OCI-LY3 (cell line): Measurements from ENCODE around the gene MED15.

ENCODE experiments used
- H2AFZ ChIP-seq: fragments of 200-600, 300-600 bp; shearing (Covaris generic); 2 replicates; pipeline ENCODE4 v1.6.0; 2014; ENCODE audit warnings: antibody characterized with exemption, low read depth, low read length
- H3K27ac ChIP-seq: fragments of 200-600, 300-600 bp; sonication (generic); 2 replicates; pipeline ENCODE4 v1.5.1; 2014; ENCODE audit warnings: mild to moderate bottlenecking, low read length, moderate library complexity, mixed read lengths
- H3K27me3 ChIP-seq: fragments of 200-600, 300-600 bp; sonication (generic); 2 replicates; pipeline ENCODE4 v1.6.1; 2014; ENCODE audit warnings: low read depth, low read length, mixed read lengths
- H3K36me3 ChIP-seq: fragments of 200-600, 300-600 bp; sonication (generic); replicated peaks from 2 replicates; pipeline ENCODE3; 2014; ENCODE audit warnings: low read depth, low read length, mixed read lengths
- H3K4me1 ChIP-seq: fragments of 300-600, 200-600 bp; sonication (generic); 2 replicates; pipeline ENCODE4 v1.6.1; 2014; ENCODE audit warnings: low read length, mixed read lengths
- H3K4me2 ChIP-seq: fragments of 200-600, 300-600 bp; sonication (generic); 2 replicates; pipeline ENCODE4 v1.6.1; 2014; ENCODE audit warnings: low read length, mixed read lengths
- H3K4me3 ChIP-seq: fragments of 300-600, 200-600 bp; sonication (generic); 2 replicates; pipeline ENCODE4 v1.5.1; 2014; ENCODE audit warnings: antibody characterized with exemption, mild to moderate bottlenecking, low read length, moderate library complexity
- H3K79me2 ChIP-seq: fragments of 300-600, 200-600 bp; shearing (Covaris generic); 2 replicates; pipeline ENCODE4 v1.6.1; 2014; ENCODE audit warnings: mild to moderate bottlenecking, low read length, mixed read lengths
- H3K9ac ChIP-seq: fragments of 300-600, 200-600 bp; shearing (Covaris generic); 2 replicates; pipeline ENCODE4 v1.6.0; 2014; ENCODE audit warnings: mild to moderate bottlenecking, low read length, moderate library complexity
- H3K9me3 ChIP-seq: fragments of 200-600, 300-600 bp; shearing (Covaris generic); 2 replicates; pipeline ENCODE4 v1.6.1; 2014; ENCODE audit warnings: low read length, mixed read lengths; ENCODE audit not compliant: insufficient read depth
- H4K20me1 ChIP-seq: fragments of 200-600, 300-600 bp; sonication (generic); 2 replicates; pipeline ENCODE4 v1.6.1; 2016; ENCODE audit warnings: low read length, mixed read lengths; ENCODE audit not compliant: insufficient read depth
- CTCF ChIP-seq: fragments of 200-600, 300-600 bp; sonication (generic); IDR thresholded peaks from 2 replicates; pipeline ENCODE4 v1.5.1; 2014; ENCODE audit warnings: antibody characterized with exemption, low read length, low read depth
- EZH2phosphoT487 ChIP-seq: fragments of 200-600 bp; shearing (Covaris generic); IDR thresholded peaks from 2 replicates; pipeline ENCODE4 v1.6.1; 2018; ENCODE audit warnings: antibody characterized with exemption, mixed run types, low read depth

The MED15 gene

GRCh38 chr22:20588092-20588842, 80.9 kb downstream of the MED15 start:
- Histone ChIP-seq H2AFZ (no peak overlapping the region), H3K4me1 (no peaks in the 10 kb centered on the region), H3K36me3 (peaks cover 24% of the 10 kb centered on the region), H3K9me3 (no peaks in the 10 kb centered on the region), H3K27me3 (no peaks in the 10 kb centered on the region), H4K20me1 (no peaks in the 10 kb centered on the region), H3K4me2 (no peak overlapping the region), H3K9ac (no peak overlapping the region), H3K27ac (no peak overlapping the region), H3K4me3 (no peak overlapping the region), H3K79me2 (no peaks in the 10 kb centered on the region)
- no peak for TF ChIP-seq EZH2phosphoT487
- TF ChIP-seq CTCF = no peak

- Histone ChIP-seq H3K27ac (no peak overlapping the region), H4K20me1 (no peaks in the 10 kb centered on the region), H2AFZ (no peak overlapping the region), H3K4me3 (no peak overlapping the region), H3K36me3 (peaks cover 18% of the 10 kb centered on the region), H3K9me3 (no peaks in the 10 kb centered on the region), H3K4me1 (no peaks in the 10 kb centered on the region), H3K27me3 (no peaks in the 10 kb centered on the region), H3K4me2 (no peak overlapping the region), H3K79me2 (no peaks in the 10 kb centered on the region), H3K9ac (no peak overlapping the region)
- TF ChIP-seq CTCF (no peak), EZH2phosphoT487 (no peak)
Measured at GRCh38 chr22:20588843-20589581, 81.6 kb downstream of the MED15 start.

- TF ChIP-seq EZH2phosphoT487 = no peak
- TF ChIP-seq CTCF = no peak
- no peak overlapping the region for H2AFZ ChIP-seq
- H3K36me3 ChIP-seq = peaks cover 10% of the 10 kb centered on the region
- H3K27me3 ChIP-seq = no peaks in the 10 kb centered on the region
- no peaks in the 10 kb centered on the region for H3K9me3 ChIP-seq
- no peaks in the 10 kb centered on the region for H3K79me2 ChIP-seq
- H3K4me3 ChIP-seq = no peak overlapping the region
- H3K4me1 ChIP-seq = no peaks in the 10 kb centered on the region
- H3K27ac ChIP-seq = no peak overlapping the region
- H3K9ac ChIP-seq = no peak overlapping the region
- no peaks in the 10 kb centered on the region for H4K20me1 ChIP-seq
- no peak overlapping the region for H3K4me2 ChIP-seq
Measured at GRCh38 chr22:20589614-20590476, 82.4 kb downstream of the MED15 start.
